Sigmoid colon (tissue), 4 donors: ENCODE results near the gene ARRDC1.

Source experiments
- EP300 ChIP-seq, 4 donors: sonication (generic); formaldehyde crosslinking; IDR thresholded peaks; one replicate each; pipeline ENCODE4 v1.6.1; 2017; ENCODE audit warnings: antibody characterized with exemption in 4 of 4
- POLR2AphosphoS5 ChIP-seq, 4 donors: sonication (generic); formaldehyde crosslinking; IDR thresholded peaks; one replicate each; pipeline ENCODE4 v1.6.1; 2017; ENCODE audit warnings: antibody characterized with exemption in 4 of 4
- TF ChIP-seq, protein P1 (sequence below), 4 experiments: fragments of 450-650 bp in 3 of 4; fragments of 200-600 bp in 1 of 4; IDR thresholded peaks; one replicate each; pipeline ENCODE4 v1.5.1; 2016 to 2019; ENCODE audit warnings: antibody characterized with exemption in 4 of 4, mild to moderate bottlenecking in 3 of 4, moderate library complexity in 2 of 4

DNA sequence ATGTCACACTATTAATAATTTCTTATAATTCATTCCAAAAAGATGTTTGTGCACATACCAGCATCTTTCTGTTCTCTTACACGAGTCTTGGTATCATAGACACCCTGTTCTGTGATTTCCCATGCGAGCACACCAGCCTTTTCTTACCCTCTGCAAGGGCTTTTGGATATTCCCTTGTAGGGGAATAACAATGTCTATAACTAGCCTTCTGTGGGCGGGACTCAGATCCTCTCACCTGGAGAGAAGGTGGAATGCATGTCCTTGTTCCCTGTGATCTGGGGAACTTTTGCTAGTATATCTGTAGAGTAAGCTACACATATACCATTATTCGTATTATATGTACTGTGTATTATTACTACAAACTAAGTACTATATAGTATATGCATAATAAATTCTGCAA, 58.1 kb downstream of the ARRDC1 start:
- TF ChIP-seq EP300 (IDR thresholded peaks at IDR 0.05) (no peak), POLR2AphosphoS5 (IDR thresholded peaks at IDR 0.05) (no peak)
- TF ChIP-seq, protein P1, sequence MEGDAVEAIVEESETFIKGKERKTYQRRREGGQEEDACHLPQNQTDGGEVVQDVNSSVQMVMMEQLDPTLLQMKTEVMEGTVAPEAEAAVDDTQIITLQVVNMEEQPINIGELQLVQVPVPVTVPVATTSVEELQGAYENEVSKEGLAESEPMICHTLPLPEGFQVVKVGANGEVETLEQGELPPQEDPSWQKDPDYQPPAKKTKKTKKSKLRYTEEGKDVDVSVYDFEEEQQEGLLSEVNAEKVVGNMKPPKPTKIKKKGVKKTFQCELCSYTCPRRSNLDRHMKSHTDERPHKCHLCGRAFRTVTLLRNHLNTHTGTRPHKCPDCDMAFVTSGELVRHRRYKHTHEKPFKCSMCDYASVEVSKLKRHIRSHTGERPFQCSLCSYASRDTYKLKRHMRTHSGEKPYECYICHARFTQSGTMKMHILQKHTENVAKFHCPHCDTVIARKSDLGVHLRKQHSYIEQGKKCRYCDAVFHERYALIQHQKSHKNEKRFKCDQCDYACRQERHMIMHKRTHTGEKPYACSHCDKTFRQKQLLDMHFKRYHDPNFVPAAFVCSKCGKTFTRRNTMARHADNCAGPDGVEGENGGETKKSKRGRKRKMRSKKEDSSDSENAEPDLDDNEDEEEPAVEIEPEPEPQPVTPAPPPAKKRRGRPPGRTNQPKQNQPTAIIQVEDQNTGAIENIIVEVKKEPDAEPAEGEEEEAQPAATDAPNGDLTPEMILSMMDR (IDR thresholded peaks at IDR 0.05) = no peak
